Hepatocyte (in vitro differentiated cells): Measurements from ENCODE around the gene DYNC1I1. TPM values are rescaled to one million over a fixed set of nuclear protein-coding genes. Genes with fewer than 3 reads are reported as not detected.

Experiments used
- DNase-seq: peaks from one replicate; pipeline ENCODE4 v3.0.0-alpha.2; 2016; ENCODE audit warnings: low spot score
- H2AFZ ChIP-seq: fragments of 200-600 bp; sonication (generic); 2 replicates; pipeline ENCODE4 v1.6.0; 2016; ENCODE audit warnings: antibody characterized with exemption, mild to moderate bottlenecking
- H3K27ac ChIP-seq: fragments of 200-600 bp; sonication (generic); 2 replicates; pipeline ENCODE4 v1.5.1; 2016; ENCODE audit warnings: mild to moderate bottlenecking
- H3K27me3 ChIP-seq: fragments of 200-600 bp; sonication (generic); 2 replicates; pipeline ENCODE4 v1.6.1; 2016
- H3K36me3 ChIP-seq: fragments of 200-600 bp; sonication (generic); replicated peaks from 2 replicates; pipeline ENCODE4 v1.5.1; 2016; ENCODE audit warnings: low read depth; ENCODE audit not compliant: insufficient read depth
- H3K4me1 ChIP-seq: fragments of 200-600 bp; sonication (generic); 2 replicates; pipeline ENCODE4 v1.5.1; 2016; ENCODE audit warnings: mild to moderate bottlenecking, moderate library complexity; ENCODE audit not compliant: insufficient read depth
- H3K4me2 ChIP-seq: fragments of 200-600 bp; sonication (generic); 2 replicates; pipeline ENCODE4 v1.6.0; 2016
- H3K4me3 ChIP-seq: fragments of 200-600 bp; sonication (generic); 2 replicates; pipeline ENCODE4 v1.5.1; 2016; ENCODE audit warnings: mild to moderate bottlenecking
- H3K79me2 ChIP-seq: fragments of 200-600 bp; sonication (generic); 2 replicates; pipeline ENCODE4 v1.6.0; 2017; ENCODE audit warnings: mild to moderate bottlenecking
- H3K9me2 ChIP-seq: fragments of 200-600 bp; sonication (generic); replicated peaks from 2 replicates; pipeline ENCODE4 v1.6.0; 2017; ENCODE audit warnings: mild to moderate bottlenecking; ENCODE audit not compliant: insufficient read depth
- H3K9me3 ChIP-seq: fragments of 200-600 bp; sonication (generic); 2 replicates; pipeline ENCODE4 v1.5.1; 2016; ENCODE audit warnings: low read depth, mild to moderate bottlenecking
- H4K20me1 ChIP-seq: fragments of 200-600 bp; sonication (generic); 2 replicates; pipeline ENCODE4 v1.6.0; 2016; ENCODE audit warnings: mild to moderate bottlenecking; ENCODE audit not compliant: insufficient read depth, poor library complexity, severe bottlenecking
- EZH2 ChIP-seq: fragments of 200-600 bp; sonication (generic); IDR thresholded peaks from 2 replicates; pipeline ENCODE4 v1.6.1; 2016; ENCODE audit warnings: antibody characterized with exemption, mild to moderate bottlenecking, borderline replicate concordance
- EZH2phosphoT487 ChIP-seq: fragments of 200-600 bp; sonication (generic); IDR thresholded peaks from one replicate; pipeline ENCODE4 v1.6.1; 2018; ENCODE audit warnings: antibody characterized with exemption, mild to moderate bottlenecking, low read depth, moderate library complexity; ENCODE audit not compliant: unreplicated experiment, severe bottlenecking
- WGBS: methylation state at CpG from one replicate; pipeline ENCODE4 v1.1.6; 2016; ENCODE audit warnings: low lambda C conversion rate; ENCODE audit errors: missing lambda C conversion rate; 5-methylcytosine and 5-hydroxymethylcytosine counted together
- polyA plus RNA-seq: library from polyadenylated mRNA; unstranded; fragments of >200 nt; fragmentation: Nextera tagmentation; extraction: Ambion mirVana; gene quantifications from 2 replicates; pipeline ENCODE4 v1.2.1, GENCODE V29; 2016
- total RNA-seq: library from RNA; depleted of rRNA; stranded (reverse); fragments of >200 nt; gene quantifications from 2 replicates; pipeline ENCODE4 v1.2.3, GENCODE V29; 2014
- TF ChIP-seq, protein P1 (sequence below): fragments of 200-600 bp; sonication (generic); IDR thresholded peaks from 2 replicates; pipeline ENCODE4 v1.5.1; 2016; ENCODE audit warnings: antibody characterized with exemption, mild to moderate bottlenecking; ENCODE audit not compliant: poor library complexity

Gene DYNC1I1
- total and polyA plus RNA-seq, 2 experiments from 2014 or later = 2.5 to 3.7 TPM

DNA sequence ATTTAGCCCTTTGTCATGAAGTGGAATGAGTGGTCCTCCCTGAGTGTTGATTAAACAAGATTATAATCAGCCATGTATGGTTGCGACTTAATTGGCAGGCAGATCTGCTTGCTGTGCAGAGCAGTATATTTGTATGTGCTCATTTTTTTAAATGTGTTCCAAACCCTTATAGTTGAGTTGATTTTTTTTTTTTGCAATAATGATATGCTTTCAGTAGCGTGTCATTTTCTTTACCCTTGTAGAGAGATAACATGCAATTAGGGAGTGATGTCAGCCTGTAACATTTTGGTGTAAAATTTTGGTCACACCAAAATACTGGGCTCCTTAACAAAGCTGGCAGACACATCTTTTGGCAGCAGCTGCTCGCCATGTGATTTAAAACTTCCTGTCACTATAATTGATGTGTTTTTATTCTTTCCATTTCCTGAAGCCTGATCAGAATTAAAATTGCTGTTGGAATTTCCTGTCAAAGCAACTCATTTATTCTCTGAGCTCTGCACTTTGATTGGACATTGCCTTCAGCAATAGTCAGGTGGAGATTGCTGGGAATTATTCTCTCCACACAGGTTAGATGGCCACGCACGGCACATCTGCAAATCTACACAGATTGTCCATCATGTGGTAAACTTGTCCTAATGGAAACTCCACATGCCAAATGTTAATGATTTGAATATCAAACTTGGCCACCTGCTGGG lies 125.3 kb downstream of the DYNC1I1 start:
- no peak for DNase-seq
- Histone ChIP-seq H2AFZ (no peak overlapping the region), H3K4me2 (no peak overlapping the region), H4K20me1 (no peaks in the 10 kb centered on the region), H3K27me3 (peaks cover 9% of the 10 kb centered on the region), H3K4me3 (no peak overlapping the region), H3K4me1 (no peaks in the 10 kb centered on the region), H3K9me3 (no peaks in the 10 kb centered on the region), H3K9me2 (no peaks in the 10 kb centered on the region), H3K36me3 (no peaks in the 10 kb centered on the region), H3K27ac (no peak overlapping the region), H3K79me2 (no peaks in the 10 kb centered on the region)
- no peak for TF ChIP-seq EZH2phosphoT487
- 82% methylated on average over 5 of the region's 5 CpGs for WGBS

DNA sequence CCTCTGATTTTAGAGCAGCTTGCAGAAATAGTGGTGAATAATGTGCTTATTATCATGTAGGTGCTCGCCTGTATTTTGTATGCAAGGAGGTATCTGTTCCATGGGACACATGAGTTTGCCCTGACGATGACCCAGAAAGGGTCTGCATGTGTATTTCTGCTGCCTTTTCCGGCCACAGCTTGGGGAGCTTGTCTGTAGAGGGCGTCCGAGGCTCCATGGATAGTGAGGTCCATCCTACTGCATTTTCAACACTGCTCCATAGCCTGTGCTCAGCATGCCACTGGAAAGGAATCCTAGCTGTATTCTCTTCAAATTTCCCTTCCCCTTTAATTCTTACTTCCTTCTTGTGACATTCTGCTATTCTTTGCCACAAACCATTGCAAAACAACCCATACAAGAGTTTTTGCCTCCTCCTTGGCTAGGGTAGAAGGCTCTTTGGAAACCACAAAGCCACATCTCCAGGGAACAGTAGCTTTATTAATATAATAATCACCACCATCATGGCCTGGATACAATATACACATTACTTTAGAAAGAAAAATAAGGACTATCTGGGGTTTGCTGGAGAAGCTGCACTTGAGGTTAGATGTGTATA lies 127.7 kb downstream of the DYNC1I1 start:
- WGBS = 37% methylated on average over 5 of the region's 5 CpGs
- Histone ChIP-seq H3K4me2 (no peak overlapping the region), H3K27me3 (peaks cover 14% of the 10 kb centered on the region), H3K79me2 (no peaks in the 10 kb centered on the region), H3K4me1 (no peaks in the 10 kb centered on the region), H3K9me2 (no peaks in the 10 kb centered on the region), H3K36me3 (no peaks in the 10 kb centered on the region), H3K4me3 (no peak overlapping the region), H2AFZ (no peak overlapping the region), H3K9me3 (no peaks in the 10 kb centered on the region), H4K20me1 (no peaks in the 10 kb centered on the region), H3K27ac (no peak overlapping the region)
- TF ChIP-seq EZH2phosphoT487 = no peak
- TF ChIP-seq, protein P1, sequence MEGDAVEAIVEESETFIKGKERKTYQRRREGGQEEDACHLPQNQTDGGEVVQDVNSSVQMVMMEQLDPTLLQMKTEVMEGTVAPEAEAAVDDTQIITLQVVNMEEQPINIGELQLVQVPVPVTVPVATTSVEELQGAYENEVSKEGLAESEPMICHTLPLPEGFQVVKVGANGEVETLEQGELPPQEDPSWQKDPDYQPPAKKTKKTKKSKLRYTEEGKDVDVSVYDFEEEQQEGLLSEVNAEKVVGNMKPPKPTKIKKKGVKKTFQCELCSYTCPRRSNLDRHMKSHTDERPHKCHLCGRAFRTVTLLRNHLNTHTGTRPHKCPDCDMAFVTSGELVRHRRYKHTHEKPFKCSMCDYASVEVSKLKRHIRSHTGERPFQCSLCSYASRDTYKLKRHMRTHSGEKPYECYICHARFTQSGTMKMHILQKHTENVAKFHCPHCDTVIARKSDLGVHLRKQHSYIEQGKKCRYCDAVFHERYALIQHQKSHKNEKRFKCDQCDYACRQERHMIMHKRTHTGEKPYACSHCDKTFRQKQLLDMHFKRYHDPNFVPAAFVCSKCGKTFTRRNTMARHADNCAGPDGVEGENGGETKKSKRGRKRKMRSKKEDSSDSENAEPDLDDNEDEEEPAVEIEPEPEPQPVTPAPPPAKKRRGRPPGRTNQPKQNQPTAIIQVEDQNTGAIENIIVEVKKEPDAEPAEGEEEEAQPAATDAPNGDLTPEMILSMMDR = no peak
- DNase-seq = no peak

DNA sequence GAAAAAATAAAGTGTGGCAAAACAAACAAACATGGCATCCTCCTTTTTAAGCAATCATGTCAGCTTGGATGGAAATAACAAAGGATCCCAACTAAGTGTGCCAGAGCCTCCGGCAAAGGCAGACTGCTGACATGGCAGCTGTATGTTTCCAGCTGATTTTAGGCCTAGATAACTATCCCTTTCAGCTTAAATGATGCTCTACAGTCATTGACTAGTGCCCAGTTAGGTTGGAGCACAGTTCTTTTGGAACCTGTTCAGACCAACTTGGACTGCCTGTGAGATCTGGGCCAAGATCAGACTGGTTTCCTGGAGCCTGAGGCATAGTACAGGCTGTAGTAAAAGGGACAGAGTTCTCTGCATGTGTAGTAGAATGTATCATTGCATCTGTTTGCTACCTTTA lies 128.7 kb downstream of the DYNC1I1 start:
- DNase-seq = no peak
- Histone ChIP-seq H3K9me2 (no peaks in the 10 kb centered on the region), H3K36me3 (no peaks in the 10 kb centered on the region), H3K79me2 (no peaks in the 10 kb centered on the region), H3K27me3 (peaks cover 16% of the 10 kb centered on the region), H3K4me2 (no peak overlapping the region), H3K4me1 (no peaks in the 10 kb centered on the region), H3K4me3 (no peak overlapping the region), H3K27ac (no peak overlapping the region), H2AFZ (no peak overlapping the region), H3K9me3 (no peaks in the 10 kb centered on the region), H4K20me1 (no peaks in the 10 kb centered on the region)
- 81% methylated on average over 1 of the region's 1 CpG for WGBS
- no peak for TF ChIP-seq EZH2

DNA sequence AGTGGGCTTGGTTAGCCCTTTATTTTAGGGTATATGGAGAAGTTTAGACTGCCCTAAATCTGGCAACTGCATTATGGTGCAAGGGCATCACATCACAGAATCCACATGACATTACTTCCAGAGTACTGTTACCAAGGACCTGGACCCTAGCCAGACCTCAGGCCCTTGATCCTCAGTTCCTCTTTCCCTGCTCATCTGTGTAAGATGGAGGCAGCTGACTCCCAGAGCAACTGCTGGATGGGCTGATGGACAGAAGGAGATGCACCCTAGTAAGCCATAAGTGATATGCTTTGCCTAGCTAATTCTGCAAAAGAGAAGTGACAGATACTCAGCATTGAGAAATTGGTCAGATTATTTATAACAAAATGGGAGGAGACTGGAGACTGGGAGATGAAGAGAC lies 131.7 kb downstream of the DYNC1I1 start:
- H3K79me2 ChIP-seq = no peaks in the 10 kb centered on the region
- no peak overlapping the region for H2AFZ ChIP-seq
- no peaks in the 10 kb centered on the region for H3K9me3 ChIP-seq
- DNase-seq = no peak
- no peak overlapping the region for H3K27ac ChIP-seq
- no peak overlapping the region for H3K4me3 ChIP-seq
- TF ChIP-seq, protein P1 = no peak
- TF ChIP-seq EZH2 (no peak), EZH2phosphoT487 (no peak)
- peaks cover 20% of the 10 kb centered on the region for H3K27me3 ChIP-seq
- H4K20me1 ChIP-seq = no peaks in the 10 kb centered on the region
- no peaks in the 10 kb centered on the region for H3K9me2 ChIP-seq
- no peak overlapping the region for H3K4me2 ChIP-seq
- no peaks in the 10 kb centered on the region for H3K36me3 ChIP-seq
- no peaks in the 10 kb centered on the region for H3K4me1 ChIP-seq
